ENCODE results near the gene SNX30.
"Not testable (repeated sequence)": the region's sequence is repeated elsewhere in the genome, so short reads cannot be mapped to it uniquely, and the experiment has no call there.

Gene SNX30

DNA sequence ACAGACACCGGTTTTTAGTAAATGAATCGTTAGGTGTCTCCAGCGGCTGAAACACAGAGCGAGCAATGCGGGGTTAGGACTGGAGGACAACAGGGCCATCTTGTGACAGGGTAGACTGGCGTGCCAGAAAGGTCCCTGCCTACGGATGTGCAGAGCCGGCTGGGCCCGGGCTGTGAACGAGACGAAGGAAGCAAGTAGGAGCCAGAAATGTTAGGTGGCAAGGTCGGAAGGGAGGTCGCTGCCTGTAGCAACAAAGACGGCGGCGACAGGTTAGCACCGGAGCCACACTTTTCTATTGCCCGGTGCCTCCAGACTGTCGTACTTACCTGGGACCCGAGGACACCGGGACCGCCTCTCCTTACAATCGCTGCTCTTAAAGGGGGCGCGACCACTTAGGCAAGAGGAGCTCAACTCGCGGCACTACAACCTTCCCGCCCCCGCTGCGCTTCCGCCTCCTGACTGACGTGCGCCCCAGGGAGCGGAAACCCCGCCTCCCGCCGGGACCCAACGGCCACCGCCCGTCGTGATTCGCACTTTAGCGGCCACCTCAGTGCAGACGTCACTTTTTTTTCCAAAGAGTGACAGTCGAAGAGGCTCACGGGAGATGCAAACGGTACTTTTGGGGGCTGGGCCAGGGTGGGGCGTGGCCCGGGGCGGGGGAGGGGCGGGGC, 32.8 kb upstream of the SNX30 start, which contains the start of gene INIP:
Gene INIP (minus strand): TSS at position 457 of the 671 bp plus-strand sequence. CDS start 1,632 bp downstream, outside the sequence.
- Histone ChIP-seq H3K27ac (peak within 1 kb of the TSS; percentile 74), H3K36me3 (replicated peaks) (peaks cover 6% of the 10 kb centered on the region), H3K4me3 (ENCODE audit: low read depth, low read length) (peak within 1 kb of the TSS; percentile 96), H3K27me3 (replicated peaks) (no peaks in the 10 kb centered on the region)
- in situ Hi-C loops (cut with HindIII; ENCODE audit: low pct_ligation_motif_present, low sequenced_read_pairs): no loop called here
- peak; percentile 95 for DNase-seq
- TF ChIP-seq, protein P1, sequence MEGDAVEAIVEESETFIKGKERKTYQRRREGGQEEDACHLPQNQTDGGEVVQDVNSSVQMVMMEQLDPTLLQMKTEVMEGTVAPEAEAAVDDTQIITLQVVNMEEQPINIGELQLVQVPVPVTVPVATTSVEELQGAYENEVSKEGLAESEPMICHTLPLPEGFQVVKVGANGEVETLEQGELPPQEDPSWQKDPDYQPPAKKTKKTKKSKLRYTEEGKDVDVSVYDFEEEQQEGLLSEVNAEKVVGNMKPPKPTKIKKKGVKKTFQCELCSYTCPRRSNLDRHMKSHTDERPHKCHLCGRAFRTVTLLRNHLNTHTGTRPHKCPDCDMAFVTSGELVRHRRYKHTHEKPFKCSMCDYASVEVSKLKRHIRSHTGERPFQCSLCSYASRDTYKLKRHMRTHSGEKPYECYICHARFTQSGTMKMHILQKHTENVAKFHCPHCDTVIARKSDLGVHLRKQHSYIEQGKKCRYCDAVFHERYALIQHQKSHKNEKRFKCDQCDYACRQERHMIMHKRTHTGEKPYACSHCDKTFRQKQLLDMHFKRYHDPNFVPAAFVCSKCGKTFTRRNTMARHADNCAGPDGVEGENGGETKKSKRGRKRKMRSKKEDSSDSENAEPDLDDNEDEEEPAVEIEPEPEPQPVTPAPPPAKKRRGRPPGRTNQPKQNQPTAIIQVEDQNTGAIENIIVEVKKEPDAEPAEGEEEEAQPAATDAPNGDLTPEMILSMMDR (IDR thresholded peaks at IDR 0.05; ENCODE audit: low read depth, low read length, missing control alignments): no peak

DNA sequence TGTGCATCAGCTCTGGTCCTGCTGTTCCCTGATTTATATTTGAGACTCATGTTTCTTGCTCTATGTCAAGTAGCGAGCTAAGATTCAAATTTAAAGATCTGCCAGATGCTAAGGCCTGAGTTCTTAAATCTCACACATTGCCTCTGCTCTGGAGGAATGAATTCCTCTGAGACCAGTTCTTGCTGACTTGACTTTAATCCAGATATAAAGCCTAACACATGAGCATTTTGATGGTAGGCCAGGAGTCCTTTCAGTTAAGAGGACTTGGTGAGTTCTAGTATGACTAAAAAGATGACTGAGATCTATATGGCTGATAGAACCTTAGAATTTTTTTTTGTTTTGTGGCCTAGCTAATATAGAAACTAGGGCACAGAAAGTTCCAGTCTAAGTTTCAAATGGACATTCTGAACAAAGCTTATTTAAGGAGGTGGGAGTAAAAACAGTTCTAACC, 31.3 kb upstream of the SNX30 start:
- no peak overlapping the region for H3K27ac ChIP-seq
- no peak for DNase-seq
- no peaks in the 10 kb centered on the region for H3K27me3 ChIP-seq (replicated peaks)
- TF ChIP-seq, protein P1 (IDR thresholded peaks at IDR 0.05; ENCODE audit: low read depth, low read length, missing control alignments): no peak
- peaks cover 6% of the 10 kb centered on the region for H3K36me3 ChIP-seq (replicated peaks)
- in situ Hi-C loops (cut with HindIII; ENCODE audit: low pct_ligation_motif_present, low sequenced_read_pairs): no loop called here
- no peak overlapping the region for H3K4me3 ChIP-seq (ENCODE audit: low read depth, low read length)

DNA sequence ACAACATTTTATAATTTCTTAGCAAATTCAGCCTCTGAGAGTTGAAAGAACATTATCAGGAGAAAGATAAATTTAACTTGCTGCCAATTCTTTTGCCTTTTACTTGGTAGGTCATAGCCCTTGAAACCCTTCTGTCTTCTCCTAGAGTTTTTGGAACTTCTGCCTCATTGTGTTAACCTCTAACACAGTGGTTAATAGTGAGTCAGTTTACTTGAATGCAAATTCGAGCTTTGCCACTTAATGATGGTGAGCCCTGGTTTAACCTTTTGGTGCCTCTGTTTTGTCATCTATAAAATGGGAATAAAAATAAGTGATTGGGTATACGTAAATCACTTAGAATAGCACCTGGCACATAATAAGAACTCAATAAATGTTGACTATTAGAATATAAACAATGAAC, 30.9 kb upstream of the SNX30 start:
- in situ Hi-C loops (cut with HindIII; ENCODE audit: low pct_ligation_motif_present, low sequenced_read_pairs): no loop called here
- TF ChIP-seq, protein P1 (IDR thresholded peaks at IDR 0.05; ENCODE audit: low read depth, low read length, missing control alignments): no peak
- H3K27ac ChIP-seq: no peak overlapping the region
- H3K27me3 ChIP-seq (replicated peaks): no peaks in the 10 kb centered on the region
- peaks cover 6% of the 10 kb centered on the region for H3K36me3 ChIP-seq (replicated peaks)
- H3K4me3 ChIP-seq (ENCODE audit: low read depth, low read length): no peak overlapping the region
- no peak for DNase-seq

DNA sequence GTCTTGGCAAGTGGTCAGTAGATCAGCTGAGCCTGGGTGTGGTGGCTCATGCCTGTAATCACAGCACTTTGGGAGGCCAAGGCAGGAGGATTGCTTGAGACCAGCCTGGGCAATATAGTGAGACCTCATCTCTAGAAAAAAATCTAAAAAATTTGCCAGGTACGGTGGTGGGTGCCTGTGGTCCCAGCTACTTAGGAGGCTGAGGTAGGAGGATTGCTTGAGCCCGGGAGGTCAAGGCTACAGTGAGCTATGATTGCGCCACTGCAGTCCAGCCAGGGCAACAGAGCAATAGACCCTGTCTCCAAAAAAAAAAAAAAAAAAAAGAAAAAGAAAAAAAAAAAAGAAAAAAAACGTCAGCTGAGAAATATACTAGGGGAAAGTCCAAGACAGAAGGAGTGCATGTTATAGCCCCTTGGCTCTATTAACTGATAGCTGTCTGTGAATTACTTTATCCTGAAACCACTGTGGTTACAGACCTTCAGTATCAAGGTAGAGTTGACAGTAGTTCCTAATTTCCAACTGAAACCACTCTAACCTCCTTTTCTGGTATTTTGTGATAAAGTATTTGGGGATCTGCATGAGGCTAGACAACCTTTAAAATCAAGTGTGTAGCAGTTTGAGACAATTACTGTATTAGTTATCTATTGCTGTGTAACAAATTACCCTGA, 30.3 kb upstream of the SNX30 start:
- Histone ChIP-seq H3K27ac (no peak overlapping the region), H3K4me3 (ENCODE audit: low read depth, low read length) (no peak overlapping the region), H3K36me3 (replicated peaks) (peaks cover 2% of the 10 kb centered on the region), H3K27me3 (replicated peaks) (no peaks in the 10 kb centered on the region)
- TF ChIP-seq, protein P1 (IDR thresholded peaks at IDR 0.05; ENCODE audit: low read depth, low read length, missing control alignments): no peak
- in situ Hi-C loops (cut with HindIII; ENCODE audit: low pct_ligation_motif_present, low sequenced_read_pairs): no loop called here
- no peak for DNase-seq

DNA sequence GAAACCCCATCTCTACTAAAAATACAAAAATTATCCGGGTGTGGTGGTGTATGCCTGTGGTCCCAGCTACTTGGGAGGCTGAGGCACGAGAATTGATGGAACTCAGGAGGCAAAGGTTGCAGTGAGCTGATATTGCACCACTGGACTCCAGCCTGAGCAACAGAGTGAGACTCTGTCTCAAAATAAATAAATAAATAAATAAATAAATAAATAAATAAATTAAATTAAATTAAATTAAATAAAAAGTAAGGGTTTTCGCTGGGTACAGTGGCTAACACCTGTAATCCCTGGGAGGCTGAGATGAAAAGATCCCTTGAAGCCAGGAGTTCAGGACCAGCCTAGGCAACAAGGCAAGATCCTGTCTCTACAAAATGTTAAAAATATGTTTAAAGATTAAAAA, 27.8 kb upstream of the SNX30 start:
- in situ Hi-C loops (cut with HindIII; ENCODE audit: low pct_ligation_motif_present, low sequenced_read_pairs); H3K27ac ChIP-seq; H3K4me3 ChIP-seq (ENCODE audit: low read depth, low read length); H3K27me3 ChIP-seq (replicated peaks); DNase-seq; H3K36me3 ChIP-seq (replicated peaks): not testable (repeated sequence)

DNA sequence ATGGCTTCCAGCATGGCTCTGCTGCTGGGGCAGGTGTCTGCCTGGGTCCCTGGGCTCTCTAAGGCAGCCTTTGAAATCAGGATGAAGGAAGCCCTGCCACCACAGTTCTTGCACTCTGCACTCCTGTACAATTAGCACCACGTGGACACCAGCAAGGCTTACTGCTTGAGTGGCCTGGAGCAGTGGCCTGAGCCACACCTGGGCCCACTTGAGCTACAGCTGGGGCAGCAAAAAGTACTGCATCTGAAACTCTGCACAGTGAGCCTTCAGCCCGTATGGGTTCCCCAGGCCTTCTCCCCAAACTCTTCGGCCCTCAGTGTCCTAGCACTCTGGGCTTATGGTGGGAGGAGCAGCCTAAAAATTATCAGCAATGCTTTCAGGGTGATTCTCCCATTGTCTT, 24.6 kb upstream of the SNX30 start:
- Histone ChIP-seq H3K4me3 (ENCODE audit: low read depth, low read length) (no peak overlapping the region), H3K27ac (no peak overlapping the region), H3K27me3 (replicated peaks) (no peaks in the 10 kb centered on the region), H3K36me3 (replicated peaks) (no peaks in the 10 kb centered on the region)
- DNase-seq: no peak
- in situ Hi-C loops (cut with HindIII; ENCODE audit: low pct_ligation_motif_present, low sequenced_read_pairs): no loop called here
- TF ChIP-seq, protein P1 (IDR thresholded peaks at IDR 0.05; ENCODE audit: low read depth, low read length, missing control alignments): no peak

Data from brain microvascular endothelial cell (primary cell).